Measurements from ENCODE around the gene PFKFB3.
"Not testable (repeated sequence)": the region's sequence is repeated elsewhere in the genome, so short reads cannot be mapped to it uniquely, and the experiment has no call there.

The PFKFB3 gene

DNA sequence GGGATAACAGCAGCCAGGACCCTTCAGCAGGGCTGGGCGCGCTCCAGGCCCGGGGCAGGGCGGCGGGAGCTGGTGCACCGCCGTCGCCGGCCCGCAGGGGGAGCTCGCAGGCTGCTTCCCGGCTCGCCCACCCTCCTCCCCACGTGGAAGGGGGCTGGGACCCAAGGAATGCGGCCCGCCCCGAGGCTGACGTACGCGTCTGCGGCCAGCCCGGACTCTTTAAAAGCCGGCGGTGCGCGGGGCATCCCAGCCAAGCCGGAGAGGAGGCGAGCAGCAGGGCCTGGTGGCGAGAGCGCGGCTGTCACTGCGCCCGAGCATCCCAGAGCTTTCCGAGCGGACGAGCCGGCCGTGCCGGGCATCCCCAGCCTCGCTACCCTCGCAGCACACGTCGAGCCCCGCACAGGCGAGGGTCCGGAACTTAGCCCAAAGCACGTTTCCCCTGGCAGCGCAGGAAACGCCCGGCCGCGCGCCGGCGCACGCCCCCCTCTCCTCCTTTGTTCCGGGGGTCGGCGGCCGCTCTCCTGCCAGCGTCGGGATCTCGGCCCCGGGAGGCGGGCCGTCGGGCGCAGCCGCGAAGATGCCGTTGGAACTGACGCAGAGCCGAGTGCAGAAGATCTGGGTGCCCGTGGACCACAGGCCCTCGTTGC, at the start of gene PFKFB3:
Gene PFKFB3, plus strand, starts transcription at position 249 of the 647 bp plus-strand sequence. Its CDS starts 329 bp downstream, at position 578.
- Mint-ChIP-seq H3K36me3 (ENCODE audit: low read depth) (peaks cover 19% of the 10 kb centered on the region), H3K27ac (peak within 1 kb of the TSS; percentile 88), H3K4me3 (peak within 1 kb of the TSS; percentile 97), H3K27me3 (ENCODE audit: low read depth) (no peaks in the 10 kb centered on the region), H3K9me3 (no peaks in the 10 kb centered on the region), H3K4me1 (ENCODE audit: low read depth) (peaks cover 32% of the 10 kb centered on the region)

DNA sequence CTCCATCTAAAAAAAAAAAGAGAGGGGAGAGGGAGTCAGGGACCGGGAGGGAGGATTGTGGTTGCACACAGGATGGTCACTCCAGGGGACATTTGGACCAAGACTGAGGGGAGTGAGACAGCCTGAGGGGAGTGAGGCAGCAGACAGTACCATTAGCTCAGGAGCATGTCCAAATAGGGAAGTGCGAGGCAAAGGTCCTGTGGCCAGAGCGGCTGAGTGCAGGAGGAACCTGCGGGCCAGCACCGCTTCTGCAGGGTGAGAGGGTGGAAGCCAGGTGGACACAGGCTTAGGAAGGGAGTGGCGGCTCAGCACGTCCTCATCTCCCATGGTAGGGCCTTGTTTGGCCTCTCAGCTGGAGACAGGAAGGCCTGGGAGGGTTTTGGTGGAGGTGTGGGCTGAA, 48.9 kb upstream of the PFKFB3 start:
- Mint-ChIP-seq H3K27ac (no peak overlapping the region), H3K27me3 (ENCODE audit: low read depth) (no peaks in the 10 kb centered on the region), H3K9me3 (no peaks in the 10 kb centered on the region), H3K4me1 (ENCODE audit: low read depth) (peaks cover 29% of the 10 kb centered on the region), H3K4me3 (no peak overlapping the region), H3K36me3 (ENCODE audit: low read depth) (peaks cover 10% of the 10 kb centered on the region)

- H3K36me3 Mint-ChIP-seq (ENCODE audit: low read depth), result peaks cover 9% of the 10 kb centered on the region
- peaks cover 25% of the 10 kb centered on the region for H3K4me1 Mint-ChIP-seq (ENCODE audit: low read depth)
- H3K27me3 Mint-ChIP-seq (ENCODE audit: low read depth), result no peaks in the 10 kb centered on the region
- no peak overlapping the region for H3K27ac Mint-ChIP-seq
- no peaks in the 10 kb centered on the region for H3K9me3 Mint-ChIP-seq
- H3K4me3 Mint-ChIP-seq, result no peak overlapping the region
Measured at GRCh38 chr10:6154566-6154965, 48.2 kb upstream of the PFKFB3 start.

DNA sequence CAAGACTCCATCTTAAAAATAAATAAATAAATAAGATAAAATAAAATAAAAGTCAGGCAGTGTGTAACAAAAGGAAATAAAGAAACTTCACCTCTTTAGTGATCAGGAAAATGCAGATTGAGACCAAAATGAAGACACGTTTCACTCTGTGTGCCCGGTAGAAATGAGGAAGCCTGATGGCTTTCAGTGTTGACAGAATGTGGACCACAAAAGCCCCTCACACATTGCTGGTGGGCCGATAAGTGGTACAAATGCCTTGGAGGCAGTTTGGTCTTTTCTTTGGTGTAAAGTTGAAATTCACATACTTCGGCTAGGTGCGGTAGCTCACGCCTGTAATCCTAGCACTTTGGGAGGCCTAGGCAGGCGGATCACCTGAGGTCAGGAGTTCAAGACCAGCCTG, 44.5 kb upstream of the PFKFB3 start:
- Mint-ChIP-seq H3K27me3 (ENCODE audit: low read depth) (no peaks in the 10 kb centered on the region), H3K4me3 (no peak overlapping the region), H3K9me3 (no peaks in the 10 kb centered on the region), H3K27ac (no peak overlapping the region), H3K4me1 (ENCODE audit: low read depth) (peaks cover 21% of the 10 kb centered on the region), H3K36me3 (ENCODE audit: low read depth) (peaks cover 3% of the 10 kb centered on the region)

- Mint-ChIP-seq H3K36me3 (ENCODE audit: low read depth) (peaks cover 9% of the 10 kb centered on the region), H3K27ac (no peak overlapping the region), H3K9me3 (no peaks in the 10 kb centered on the region), H3K4me3 (no peak overlapping the region), H3K27me3 (ENCODE audit: low read depth) (no peaks in the 10 kb centered on the region), H3K4me1 (ENCODE audit: low read depth) (peaks cover 40% of the 10 kb centered on the region)
Measured at GRCh38 chr10:6161921-6162320, 40.8 kb upstream of the PFKFB3 start.

GRCh38 chr10:6162589-6163356, 40.0 kb upstream of the PFKFB3 start:
- Mint-ChIP-seq H3K27me3 (ENCODE audit: low read depth) (no peaks in the 10 kb centered on the region), H3K9me3 (no peaks in the 10 kb centered on the region), H3K36me3 (ENCODE audit: low read depth) (peaks cover 18% of the 10 kb centered on the region), H3K4me3 (peak overlapping the region; percentile 61), H3K27ac (peak overlapping the region; percentile 10), H3K4me1 (ENCODE audit: low read depth) (peaks cover 49% of the 10 kb centered on the region)

DNA sequence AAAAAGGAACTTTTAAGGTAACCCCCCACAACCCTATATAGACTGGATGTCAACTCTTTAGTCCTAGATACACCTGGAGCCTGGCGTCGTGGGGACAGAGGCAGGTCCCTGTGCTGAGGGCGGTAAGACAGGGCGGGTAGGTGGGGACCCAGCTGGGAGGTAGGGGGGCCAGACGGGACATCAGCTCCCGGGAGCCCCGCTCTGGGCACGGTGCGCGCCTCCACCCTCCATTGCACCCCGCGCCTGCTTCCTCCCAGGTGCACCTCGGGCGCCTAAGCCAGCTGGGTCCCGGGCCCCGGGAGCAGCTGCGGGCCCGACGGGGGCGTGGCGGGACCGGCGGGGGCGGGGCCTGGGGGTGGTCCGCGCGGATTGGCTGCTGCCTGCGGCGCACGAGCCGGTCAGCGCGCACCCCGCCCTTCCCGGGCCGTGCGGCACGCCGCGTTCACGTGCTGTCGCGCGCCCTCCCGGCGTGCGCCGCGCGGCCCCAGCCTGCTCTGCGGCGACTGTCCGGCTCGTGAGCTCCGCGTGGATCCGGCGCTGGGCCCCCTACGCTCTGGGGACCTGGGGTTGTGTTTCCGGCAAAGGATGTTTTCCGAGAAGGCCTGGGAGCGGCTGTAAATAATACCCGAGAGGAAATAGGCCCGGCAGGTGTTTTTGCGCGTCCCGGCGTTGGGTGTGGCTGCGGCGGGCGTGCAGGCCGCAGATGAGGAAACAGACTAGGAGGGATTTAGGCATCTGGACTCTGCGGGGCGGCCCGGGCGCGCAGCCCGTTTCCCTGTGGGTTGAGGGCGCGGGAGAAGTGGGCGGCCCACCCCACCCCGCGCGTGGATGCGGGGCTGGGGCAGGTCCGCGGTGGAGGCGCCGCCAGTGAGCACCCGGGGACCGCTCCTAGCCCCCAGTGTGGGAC, 39.1 kb upstream of the PFKFB3 start:
- Mint-ChIP-seq H3K9me3 (no peaks in the 10 kb centered on the region), H3K4me3 (peak overlapping the region; percentile 93), H3K27ac (peak overlapping the region; percentile 86), H3K27me3 (ENCODE audit: low read depth) (no peaks in the 10 kb centered on the region), H3K4me1 (ENCODE audit: low read depth) (peaks cover 52% of the 10 kb centered on the region), H3K36me3 (ENCODE audit: low read depth) (peaks cover 20% of the 10 kb centered on the region)

DNA sequence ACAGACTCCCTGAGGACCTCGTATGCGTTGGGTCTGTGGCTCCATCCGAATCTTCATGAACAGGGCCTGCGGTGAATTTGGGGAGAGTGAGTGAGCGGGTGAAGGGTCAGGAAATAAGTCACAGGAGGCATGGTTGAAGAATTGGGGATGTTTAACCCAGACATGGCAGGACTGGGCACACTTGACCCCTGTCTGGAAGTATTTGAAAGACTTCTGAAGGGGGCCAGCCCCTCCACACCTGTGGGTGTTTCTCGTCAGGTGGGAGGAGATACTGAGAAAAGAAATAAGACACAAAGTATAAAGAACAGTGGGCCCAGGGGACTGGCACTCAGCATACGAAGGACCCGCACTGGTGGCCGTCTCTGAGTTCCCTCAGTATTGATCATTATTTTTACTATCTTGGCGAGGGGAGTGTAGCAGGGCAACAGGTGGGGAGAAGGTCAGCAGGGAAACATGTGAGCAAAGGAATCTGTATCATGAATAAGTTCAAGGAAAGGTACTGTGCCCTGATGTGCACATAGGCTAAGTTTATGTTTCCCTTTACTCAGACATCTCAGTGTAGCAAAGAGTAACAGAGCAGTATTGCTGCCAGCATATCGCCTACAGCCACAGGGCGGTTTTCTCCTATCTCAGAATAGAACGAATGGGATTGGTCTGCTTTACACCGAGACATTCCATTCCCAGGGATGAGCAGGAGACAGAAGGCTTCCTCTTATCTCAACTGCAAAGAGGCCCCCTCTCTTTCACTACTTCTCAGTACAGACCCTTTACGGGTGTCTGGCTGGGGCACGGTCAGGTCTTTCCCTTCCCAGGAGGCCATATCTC, 38.2 kb upstream of the PFKFB3 start:
- Mint-ChIP-seq H3K4me1 (ENCODE audit: low read depth) (peaks cover 54% of the 10 kb centered on the region), H3K4me3 (peak overlapping the region; percentile 93), H3K36me3 (ENCODE audit: low read depth) (peaks cover 20% of the 10 kb centered on the region), H3K9me3 (no peaks in the 10 kb centered on the region), H3K27me3 (ENCODE audit: low read depth) (no peaks in the 10 kb centered on the region), H3K27ac (peak overlapping the region; percentile 86)

DNA sequence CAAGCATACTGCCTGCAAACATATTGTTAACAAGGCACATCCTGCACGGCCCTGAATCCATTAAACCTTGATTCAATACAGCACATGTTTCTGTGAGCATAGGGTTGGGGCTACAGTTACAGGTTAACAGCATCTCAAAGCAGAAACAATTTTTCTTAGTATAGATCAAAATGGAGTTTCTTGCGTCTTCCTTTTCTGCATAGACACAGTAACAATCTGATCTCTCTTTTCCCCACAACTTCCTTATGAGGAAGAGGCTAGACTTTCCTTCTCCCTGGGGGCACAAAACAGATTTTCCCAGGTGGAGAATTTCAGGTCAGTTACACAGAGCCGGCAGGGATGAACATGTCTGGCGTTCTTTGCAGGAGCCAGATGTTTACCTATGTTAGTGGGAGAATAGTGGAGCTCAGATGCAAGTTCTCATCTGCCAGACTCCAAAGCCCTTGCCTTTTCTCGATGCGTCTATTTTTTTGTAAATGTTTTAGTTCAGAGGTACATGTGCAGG, 37.5 kb upstream of the PFKFB3 start:
- Mint-ChIP-seq H3K4me3 (peak overlapping the region; percentile 93), H3K27ac (peak overlapping the region; percentile 86), H3K27me3 (ENCODE audit: low read depth) (no peaks in the 10 kb centered on the region), H3K9me3 (no peaks in the 10 kb centered on the region), H3K4me1 (ENCODE audit: low read depth) (peaks cover 60% of the 10 kb centered on the region), H3K36me3 (ENCODE audit: low read depth) (peaks cover 20% of the 10 kb centered on the region)

- Mint-ChIP-seq H3K36me3 (ENCODE audit: low read depth) (peaks cover 23% of the 10 kb centered on the region), H3K4me3 (peak overlapping the region; percentile 21), H3K4me1 (ENCODE audit: low read depth) (peaks cover 65% of the 10 kb centered on the region)
- not testable (repeated sequence) for H3K27me3 Mint-ChIP-seq (ENCODE audit: low read depth); H3K27ac Mint-ChIP-seq; H3K9me3 Mint-ChIP-seq
Measured at GRCh38 chr10:6165933-6166332, 36.8 kb upstream of the PFKFB3 start.

GRCh38 chr10:6167456-6167855, 35.3 kb upstream of the PFKFB3 start:
- H3K4me3 Mint-ChIP-seq, result no peak overlapping the region
- H3K36me3 Mint-ChIP-seq (ENCODE audit: low read depth), result peaks cover 23% of the 10 kb centered on the region
- no peaks in the 10 kb centered on the region for H3K9me3 Mint-ChIP-seq
- no peaks in the 10 kb centered on the region for H3K27me3 Mint-ChIP-seq (ENCODE audit: low read depth)
- peaks cover 71% of the 10 kb centered on the region for H3K4me1 Mint-ChIP-seq (ENCODE audit: low read depth)
- H3K27ac Mint-ChIP-seq, result peak overlapping the region; percentile 60

DNA sequence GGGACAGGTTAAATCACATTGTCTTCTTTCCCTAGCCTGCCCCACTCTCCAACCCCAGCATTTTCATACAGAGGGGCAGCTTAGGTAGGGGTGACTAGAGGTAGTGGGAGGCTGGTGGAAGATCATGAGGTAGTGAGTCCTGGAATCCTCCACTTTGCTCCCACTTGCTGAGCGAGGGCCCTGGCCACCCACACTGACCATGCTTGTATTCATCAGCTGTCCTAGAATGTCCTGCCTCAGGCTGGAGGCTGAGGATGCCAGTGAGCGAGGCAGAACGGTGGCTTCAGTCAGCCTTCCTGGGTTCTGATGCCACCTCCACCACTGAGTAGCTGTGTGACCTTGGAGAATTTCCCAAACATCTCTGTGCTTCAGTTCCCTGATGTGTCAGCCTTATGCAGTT, 34.6 kb upstream of the PFKFB3 start:
- H3K27me3 Mint-ChIP-seq (ENCODE audit: low read depth), result no peaks in the 10 kb centered on the region
- H3K4me1 Mint-ChIP-seq (ENCODE audit: low read depth), result peaks cover 68% of the 10 kb centered on the region
- no peaks in the 10 kb centered on the region for H3K9me3 Mint-ChIP-seq
- H3K27ac Mint-ChIP-seq, result peak overlapping the region; percentile 60
- peaks cover 27% of the 10 kb centered on the region for H3K36me3 Mint-ChIP-seq (ENCODE audit: low read depth)
- no peak overlapping the region for H3K4me3 Mint-ChIP-seq

DNA sequence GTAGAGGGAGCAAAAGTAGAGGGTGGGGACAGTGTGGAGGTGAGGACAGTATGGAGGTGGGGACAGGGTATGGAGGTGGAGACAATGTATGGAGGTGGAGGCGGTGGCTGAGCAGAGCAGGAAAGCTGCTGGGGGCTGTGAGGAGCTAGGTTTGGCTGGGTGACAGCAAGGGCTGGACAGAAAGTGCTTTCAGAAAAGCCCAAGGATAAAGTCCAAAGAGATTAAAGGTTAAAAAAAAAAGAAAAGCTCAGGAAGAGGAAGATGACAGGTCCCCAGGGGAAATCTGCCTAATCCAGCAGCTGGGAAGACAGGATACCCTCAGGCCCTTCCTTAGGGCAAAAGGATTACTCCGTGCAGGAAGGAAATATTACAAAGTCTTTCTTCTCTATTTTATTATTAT, 32.1 kb upstream of the PFKFB3 start:
- Mint-ChIP-seq H3K4me3 (no peak overlapping the region), H3K36me3 (ENCODE audit: low read depth) (peaks cover 26% of the 10 kb centered on the region), H3K9me3 (no peaks in the 10 kb centered on the region), H3K27ac (no peak overlapping the region), H3K27me3 (ENCODE audit: low read depth) (no peaks in the 10 kb centered on the region), H3K4me1 (ENCODE audit: low read depth) (peaks cover 70% of the 10 kb centered on the region)
